HPDE6-E6E7 (cell line): Measurements from ENCODE around the gene RUVBL2.

Source experiments
- DNase-seq: peaks from one replicate; pipeline ENCODE4 v3.0.0; 2011; ENCODE audit warnings: missing footprints; ENCODE audit errors: extremely low spot score

Gene RUVBL2

DNA sequence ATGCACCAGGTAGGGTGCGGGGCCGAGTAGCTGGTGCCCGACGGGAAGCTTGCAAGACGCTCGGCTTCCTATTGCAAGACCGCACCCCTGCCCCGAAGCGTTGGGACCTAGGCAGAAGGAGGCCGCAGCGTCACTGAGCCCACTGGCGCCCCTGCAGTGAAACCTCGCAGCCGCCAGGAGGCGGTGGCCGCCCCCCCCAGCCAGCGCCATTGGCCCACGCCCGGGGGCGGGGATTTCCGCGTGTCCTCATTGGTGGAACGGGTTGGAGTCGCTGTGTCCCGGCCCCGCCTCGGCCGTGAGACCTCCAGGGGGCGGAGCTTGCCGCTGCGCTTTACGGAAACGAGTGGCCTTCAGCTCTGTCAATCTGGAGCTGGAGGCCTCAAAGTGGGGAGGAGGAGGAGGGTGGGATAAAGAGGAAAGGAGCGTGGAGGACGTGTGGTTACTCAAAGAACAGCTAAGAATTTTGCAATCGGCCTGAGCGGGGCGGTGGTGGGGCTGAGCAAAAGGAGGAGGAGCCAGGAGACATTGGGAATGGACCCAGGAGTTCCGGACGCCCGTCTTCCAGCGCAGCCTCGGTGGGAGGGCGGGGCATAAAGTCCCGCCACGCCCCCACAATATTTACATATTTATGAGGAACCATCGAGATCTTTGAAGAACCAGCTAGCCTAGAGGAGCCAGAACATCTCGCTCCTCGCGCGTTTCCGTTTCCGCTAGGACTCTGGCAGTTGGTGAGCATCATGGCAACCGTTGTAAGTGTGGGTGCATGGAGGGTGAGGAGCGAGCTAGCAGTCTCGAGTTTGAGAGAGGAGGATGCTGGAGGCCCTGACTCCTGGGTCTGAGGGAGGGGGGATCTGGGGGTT, at the start of gene RUVBL2, which contains the start of gene GYS1:
Gene RUVBL2 (plus strand): TSS at position 713 of the 860 bp plus-strand sequence. CDS start 25 bp downstream, at position 738.
Gene GYS1 (minus strand): TSS at position 135 of the 860 bp plus-strand sequence. CDS start 197 bp downstream, outside the sequence.
- DNase-seq, result peak; percentile 100

GRCh38 chr19:48945415-48945814, 48.3 kb upstream of the RUVBL2 start:
- no peak for DNase-seq

DNA sequence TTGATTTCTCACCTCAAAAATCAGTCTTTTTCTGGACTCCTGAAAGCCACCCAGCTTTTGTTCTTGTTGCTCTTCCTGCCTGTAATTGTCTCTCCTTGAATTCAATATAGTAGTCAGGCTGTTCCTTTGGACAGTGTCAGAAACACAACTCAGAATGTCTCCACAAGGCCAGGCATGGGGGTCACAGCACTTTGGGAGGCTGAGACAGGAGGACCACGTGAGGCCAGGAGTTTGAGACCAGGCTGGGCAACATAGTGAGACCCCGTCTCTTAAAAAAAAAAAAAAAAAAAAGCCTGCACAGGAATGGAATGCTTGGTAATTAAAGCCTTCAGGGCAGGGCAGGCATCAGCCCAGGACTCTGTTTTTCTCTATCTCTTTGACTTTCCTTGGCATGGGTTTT, 47.9 kb upstream of the RUVBL2 start:
- DNase-seq, result no peak

- DNase-seq, result no peak
These were observed 47.0 kb upstream of the RUVBL2 start for GRCh38 chr19:48946463-48947257.

GRCh38 chr19:48947258-48947542, 46.5 kb upstream of the RUVBL2 start:
- no peak for DNase-seq

- no peak for DNase-seq
These were observed 43.5 kb upstream of the RUVBL2 start for GRCh38 chr19:48950159-48950558.

DNA sequence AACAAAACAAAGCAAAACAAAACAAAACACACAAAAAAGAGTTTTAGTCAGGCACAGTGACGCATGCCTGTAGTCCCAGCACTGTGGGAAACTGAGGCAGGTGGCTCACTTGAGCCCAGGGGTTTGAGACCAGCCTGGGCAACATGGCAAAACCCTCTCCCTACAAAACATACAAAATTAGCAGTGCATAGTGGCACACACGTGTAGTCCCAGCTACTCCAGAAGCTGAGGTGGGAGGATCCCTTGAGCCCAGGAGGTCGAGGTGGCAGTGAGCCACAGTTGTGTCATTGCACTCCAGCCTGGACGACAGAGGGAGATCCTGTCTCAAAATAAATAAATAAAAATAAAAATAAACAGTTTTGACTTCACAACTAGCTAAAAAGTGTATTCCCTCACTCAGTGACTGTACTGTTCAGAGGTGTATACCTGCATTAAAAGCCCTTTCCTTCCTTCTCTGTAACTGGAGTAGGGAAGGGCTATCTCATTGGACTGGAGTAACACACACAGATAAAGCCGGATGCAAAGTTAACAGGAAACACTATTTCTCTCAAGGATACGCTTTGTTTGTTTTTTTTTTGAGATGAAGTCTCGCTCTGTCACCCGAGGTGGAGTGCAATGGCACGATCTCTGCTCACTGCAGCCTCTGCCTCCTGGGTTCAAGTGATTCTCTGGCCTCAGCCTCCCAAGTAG, 42.7 kb upstream of the RUVBL2 start:
- no peak for DNase-seq

- DNase-seq, result no peak
These were observed 40.5 kb upstream of the RUVBL2 start for GRCh38 chr19:48953141-48953540.

DNA sequence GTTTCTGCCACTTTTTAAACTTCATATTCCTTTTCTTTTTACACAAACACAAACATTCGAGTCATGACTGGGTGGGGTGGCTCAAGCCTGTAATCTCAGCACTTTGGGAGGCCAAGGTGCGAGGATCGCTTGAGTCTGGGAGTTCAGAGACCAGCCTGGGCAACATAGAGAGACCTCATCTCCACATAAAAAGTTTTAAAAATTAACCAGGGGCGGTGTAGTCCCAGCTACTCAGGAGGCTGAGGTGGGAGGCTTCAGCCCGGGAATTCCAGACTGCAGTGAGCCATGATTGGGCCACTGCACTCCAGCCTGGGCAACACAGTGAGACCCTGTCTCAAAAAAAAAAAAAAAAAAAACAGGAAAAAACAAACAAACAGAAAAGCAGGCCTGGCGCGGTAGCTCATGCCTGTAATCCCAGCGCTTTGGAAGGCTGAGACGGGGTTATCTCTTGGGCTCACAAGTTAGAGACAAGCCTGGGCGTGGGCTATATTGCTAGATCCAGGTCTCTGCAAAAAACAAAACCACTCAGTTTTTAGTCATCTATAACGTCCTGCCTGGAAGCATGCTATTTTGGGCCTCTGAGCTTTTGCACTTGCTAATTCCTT, 39.6 kb upstream of the RUVBL2 start:
- no peak for DNase-seq

DNA sequence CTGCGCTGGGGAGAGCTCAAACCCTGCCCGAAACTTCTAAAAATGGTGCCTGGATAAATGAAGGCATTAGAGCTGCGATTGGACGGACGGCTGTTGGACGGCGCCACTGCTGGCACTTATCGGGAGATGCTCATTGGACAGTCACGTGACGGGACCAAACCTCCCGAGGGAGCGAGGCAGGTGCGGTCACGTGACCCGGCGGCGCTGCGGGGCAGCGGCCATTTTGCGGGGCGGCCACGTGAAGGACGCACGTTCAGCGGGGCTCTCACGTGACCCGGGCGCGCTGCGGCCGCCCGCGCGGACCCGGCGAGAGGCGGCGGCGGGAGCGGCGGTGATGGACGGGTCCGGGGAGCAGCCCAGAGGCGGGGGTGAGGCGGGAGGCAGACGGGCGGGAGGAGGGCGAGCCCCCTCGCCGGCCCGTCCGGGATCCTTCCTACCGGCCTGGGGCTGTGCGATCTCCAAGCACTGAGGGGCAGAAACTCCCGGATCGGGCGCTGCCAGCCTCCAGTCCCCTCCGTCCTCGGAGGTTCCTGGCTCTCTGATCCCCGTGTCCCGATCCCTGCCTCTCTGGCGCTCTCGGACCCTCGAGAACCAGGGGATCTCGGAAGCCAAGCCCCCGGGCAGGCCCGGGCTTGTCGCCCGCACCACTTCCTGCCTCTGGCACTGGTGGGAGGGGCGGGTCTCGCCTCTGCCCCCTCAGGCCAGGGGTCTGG, 38.9 kb upstream of the RUVBL2 start, which contains the start of gene BAX:
Gene BAX (plus strand): TSS at position 281 of the 713 bp plus-strand sequence. CDS start 54 bp downstream, at position 335.
- peak; percentile 94 for DNase-seq

DNA sequence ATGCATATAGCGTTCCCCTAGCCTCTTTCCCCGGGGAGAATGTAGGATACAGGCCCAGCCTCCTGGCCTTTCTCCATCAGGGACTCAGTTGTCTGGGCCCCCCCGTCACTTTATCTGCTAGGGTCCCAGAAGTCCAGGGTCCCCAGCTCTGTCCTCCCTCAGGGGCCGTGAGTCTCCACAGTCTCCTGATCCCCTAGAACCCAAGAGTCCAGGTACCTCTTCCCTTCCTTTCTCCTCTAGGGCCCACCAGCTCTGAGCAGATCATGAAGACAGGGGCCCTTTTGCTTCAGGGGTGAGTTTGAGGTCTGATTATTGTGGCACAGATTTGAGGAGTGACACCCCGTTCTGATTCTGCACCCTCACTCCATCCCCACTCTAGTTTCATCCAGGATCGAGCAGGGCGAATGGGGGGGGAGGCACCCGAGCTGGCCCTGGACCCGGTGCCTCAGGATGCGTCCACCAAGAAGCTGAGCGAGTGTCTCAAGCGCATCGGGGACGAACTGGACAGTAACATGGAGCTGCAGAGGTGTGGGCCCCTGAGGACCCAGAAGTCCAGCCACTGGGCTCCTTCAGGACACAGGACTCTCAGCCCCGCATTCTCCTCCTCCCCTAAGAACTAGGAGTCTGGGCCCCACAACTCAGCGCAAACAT, 38.3 kb upstream of the RUVBL2 start:
- no peak for DNase-seq

DNA sequence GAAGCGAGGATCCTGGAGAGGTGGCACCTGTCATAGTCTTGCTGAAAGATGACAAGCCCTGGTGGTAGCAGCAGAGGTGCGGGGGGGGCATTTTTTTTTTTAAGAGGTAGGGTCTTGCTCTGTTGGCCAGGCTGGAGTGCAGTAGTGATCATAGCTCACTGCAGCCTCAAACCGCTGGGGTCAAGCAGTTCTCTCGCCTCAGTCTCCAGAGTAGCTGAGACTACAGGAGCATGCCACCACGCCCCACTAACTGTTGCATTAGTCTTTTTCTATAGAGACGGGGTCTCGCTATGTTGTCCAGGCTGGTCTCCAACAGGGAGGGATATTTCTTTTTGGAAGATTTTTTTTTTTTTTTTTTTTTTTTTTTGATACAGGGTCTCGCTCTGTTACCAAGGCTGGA, 35.7 kb upstream of the RUVBL2 start:
- DNase-seq, result no peak

- DNase-seq, result no peak
These were observed 34.1 kb upstream of the RUVBL2 start for GRCh38 chr19:48959341-48960239.

- DNase-seq, result no peak
These were observed 32.5 kb upstream of the RUVBL2 start for GRCh38 chr19:48961051-48961649.

DNA sequence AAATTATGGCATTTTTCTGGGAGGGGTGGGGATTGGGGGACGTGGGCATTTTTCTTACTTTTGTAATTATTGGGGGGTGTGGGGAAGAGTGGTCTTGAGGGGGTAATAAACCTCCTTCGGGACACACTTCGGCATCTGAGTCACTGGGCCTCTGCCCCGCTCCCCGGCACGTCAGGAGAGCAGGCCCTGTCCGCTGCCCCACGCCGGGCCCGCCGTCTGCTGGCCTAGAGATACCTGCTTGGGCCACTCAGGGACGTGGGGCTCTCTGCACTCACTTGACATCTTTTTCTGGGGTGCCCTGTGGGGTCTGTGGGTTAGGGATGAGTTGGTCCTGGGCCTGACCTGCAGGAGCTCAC, 32.0 kb upstream of the RUVBL2 start:
- no peak for DNase-seq

DNA sequence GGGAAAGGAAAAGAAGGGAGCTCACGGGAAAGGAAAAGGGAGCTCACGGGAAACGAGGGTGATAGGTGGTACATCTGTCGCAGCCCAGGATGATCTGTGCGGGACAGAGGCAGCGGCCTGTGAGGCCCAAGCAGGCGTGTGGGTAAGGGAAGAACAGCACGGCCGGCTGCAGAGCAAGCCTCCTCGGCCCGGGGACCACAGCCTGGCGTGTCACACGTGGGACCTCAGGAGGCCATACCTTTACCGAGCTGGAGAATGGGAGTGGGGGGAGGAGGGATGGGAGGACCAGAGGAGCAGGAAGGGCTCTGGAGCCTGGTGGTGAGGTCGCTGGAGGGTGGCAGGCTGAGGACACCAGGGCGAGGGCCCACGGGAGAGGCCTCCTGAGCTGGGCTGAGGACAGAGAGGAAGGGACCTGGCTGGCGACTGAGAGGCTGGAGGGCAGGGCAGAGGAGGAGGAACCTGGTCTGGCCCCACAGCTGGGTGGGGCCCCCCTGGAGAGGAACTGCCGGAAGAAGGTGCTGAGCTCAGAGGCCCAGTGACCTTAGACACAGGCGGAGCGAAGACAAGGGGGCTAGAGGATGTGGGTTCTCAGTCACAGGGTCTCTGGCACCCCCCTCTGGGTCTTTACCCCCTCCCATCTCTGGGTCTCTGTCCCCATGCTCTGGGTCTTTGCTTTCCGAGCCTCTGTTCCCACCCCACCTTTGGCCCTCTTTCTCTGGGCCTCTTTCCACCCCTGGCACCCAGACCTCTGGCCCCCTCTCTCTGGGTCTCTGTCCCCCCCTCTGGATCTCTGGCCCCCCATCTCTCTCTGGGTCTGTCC, 31.4 kb upstream of the RUVBL2 start:
- no peak for DNase-seq

DNA sequence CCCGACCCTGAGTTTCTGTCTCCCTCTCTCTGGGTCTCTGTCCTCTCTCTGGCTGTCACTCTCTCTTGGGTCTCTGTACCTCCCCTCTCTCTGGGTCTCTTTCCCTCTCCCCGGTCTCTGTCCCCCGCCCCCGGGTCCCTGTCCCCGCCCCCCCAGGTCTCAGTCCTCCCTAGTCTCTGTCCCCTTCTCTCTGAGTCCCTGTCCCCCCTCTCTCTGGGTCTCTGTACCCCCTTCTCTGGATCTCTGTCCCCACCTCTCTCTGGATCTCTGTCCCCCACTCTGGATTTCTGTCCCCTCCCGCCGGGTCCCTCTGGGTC, 30.9 kb upstream of the RUVBL2 start:
- DNase-seq, result no peak

- no peak for DNase-seq
These were observed 30.1 kb upstream of the RUVBL2 start for GRCh38 chr19:48963371-48964204.
